GM18507 (cell line): ENCODE data around the gene PSMB10.

Experiments
- DNase-seq: peaks from one replicate; pipeline ENCODE4 v3.0.0; 2011; ENCODE audit warnings: low read depth; ENCODE audit not compliant: insufficient read length; ENCODE audit errors: extremely low spot score
- FAIRE-seq: peaks from 2 replicates; lab custom pipeline; 2011; peaks lifted over from hg19 to GRCh38; lab: Jason Lieb, UNC

Gene PSMB10

GRCh38 chr16:67909056-67909742 is 27.5 kb downstream of the PSMB10 start:
- FAIRE-seq (no peak), DNase-seq (no peak)

GRCh38 chr16:67907397-67908180 is 29.1 kb downstream of the PSMB10 start:
- FAIRE-seq (no peak), DNase-seq (no peak)

GRCh38 chr16:67902831-67903230 is 33.8 kb downstream of the PSMB10 start:
- no peak for DNase-seq
- no peak for FAIRE-seq

GRCh38 chr16:67901734-67902133 is 34.9 kb downstream of the PSMB10 start:
- no peak for DNase-seq
- no peak for FAIRE-seq

- DNase-seq (no peak), FAIRE-seq (no peak)
Measured at GRCh38 chr16:67897231-67897630, 39.4 kb downstream of the PSMB10 start.

- FAIRE-seq, result no peak
- DNase-seq, result no peak
Measured at GRCh38 chr16:67893743-67894399, 42.8 kb downstream of the PSMB10 start.

GRCh38 chr16:67892899-67893742 is 43.5 kb downstream of the PSMB10 start, which contains the start of gene PSKH1:
TSS of gene PSKH1 (plus strand) at chr16:67893254. CDS start at chr16:67908750, 15,496 bp downstream.
- FAIRE-seq, result peak; percentile 80

GRCh38 chr16:67892375-67892774 is 44.3 kb downstream of the PSMB10 start:
- FAIRE-seq (no peak), DNase-seq (no peak)

More at GRCh38 chr16:67892899-67893742, 43.5 kb downstream of the PSMB10 start, which contains the start of gene PSKH1:
- peak; percentile 99 for DNase-seq

- DNase-seq, result no peak
- FAIRE-seq, result no peak
Measured at GRCh38 chr16:67888331-67888730, 48.3 kb downstream of the PSMB10 start.

GRCh38 chr16:67886387-67886786 is 50.3 kb downstream of the PSMB10 start:
- FAIRE-seq, result no peak

GRCh38 chr16:67885976-67886375 is 50.7 kb downstream of the PSMB10 start:
- DNase-seq, result no peak
- no peak for FAIRE-seq

More at GRCh38 chr16:67886387-67886786, 50.3 kb downstream of the PSMB10 start:
- DNase-seq, result no peak

- DNase-seq (no peak), FAIRE-seq (no peak)
Measured at GRCh38 chr16:67885545-67885944, 51.1 kb downstream of the PSMB10 start.

GRCh38 chr16:67884684-67885083 is 52.0 kb downstream of the PSMB10 start, which contains the start of gene NRN1L:
TSS of gene NRN1L (plus strand) at chr16:67884885. CDS start at chr16:67884904, 19 bp downstream.
- DNase-seq, result no peak
- no peak for FAIRE-seq
